ENCODE results near the gene CDK18.

Gene CDK18

GRCh38 chr1:205563927-205564441, 59.5 kb downstream of the CDK18 start:
- no peak for FAIRE-seq
- DNase-seq (ENCODE audit: extremely low spot score, insufficient read length, low read depth), result no peak

GRCh38 chr1:205565799-205566198, 61.3 kb downstream of the CDK18 start:
- FAIRE-seq, result no peak
- DNase-seq (ENCODE audit: extremely low spot score, insufficient read length, low read depth), result no peak

- DNase-seq (ENCODE audit: extremely low spot score, insufficient read length, low read depth), result no peak
- no peak for FAIRE-seq
Measured at GRCh38 chr1:205567716-205568115, 63.2 kb downstream of the CDK18 start.

GRCh38 chr1:205568135-205568468, 63.6 kb downstream of the CDK18 start:
- FAIRE-seq (no peak), DNase-seq (ENCODE audit: extremely low spot score, insufficient read length, low read depth) (no peak)

- no peak for DNase-seq (ENCODE audit: extremely low spot score, insufficient read length, low read depth)
- FAIRE-seq, result no peak
Measured at GRCh38 chr1:205568469-205569361, 64.2 kb downstream of the CDK18 start.

- no peak for FAIRE-seq
- no peak for DNase-seq (ENCODE audit: extremely low spot score, insufficient read length, low read depth)
Measured at GRCh38 chr1:205569411-205570172, 65.1 kb downstream of the CDK18 start.

- DNase-seq (ENCODE audit: extremely low spot score, insufficient read length, low read depth), result no peak
- no peak for FAIRE-seq
Measured at GRCh38 chr1:205570173-205570501, 65.7 kb downstream of the CDK18 start.

GRCh38 chr1:205570796-205571537, 66.5 kb downstream of the CDK18 start:
- no peak for FAIRE-seq
- no peak for DNase-seq (ENCODE audit: extremely low spot score, insufficient read length, low read depth)

- no peak for FAIRE-seq
- DNase-seq (ENCODE audit: extremely low spot score, insufficient read length, low read depth), result no peak
Measured at GRCh38 chr1:205571747-205572146, 67.3 kb downstream of the CDK18 start.

- FAIRE-seq (no peak), DNase-seq (ENCODE audit: extremely low spot score, insufficient read length, low read depth) (no peak)
Measured at GRCh38 chr1:205572421-205572820, 68.0 kb downstream of the CDK18 start.

GRCh38 chr1:205575294-205575885, 70.9 kb downstream of the CDK18 start:
- no peak for FAIRE-seq
- DNase-seq (ENCODE audit: extremely low spot score, insufficient read length, low read depth), result no peak

GRCh38 chr1:205576011-205576410, 71.5 kb downstream of the CDK18 start:
- DNase-seq (ENCODE audit: extremely low spot score, insufficient read length, low read depth), result no peak

GRCh38 chr1:205576805-205577761, 72.6 kb downstream of the CDK18 start:
- FAIRE-seq, result no peak
- no peak for DNase-seq (ENCODE audit: extremely low spot score, insufficient read length, low read depth)

More at GRCh38 chr1:205576011-205576410, 71.5 kb downstream of the CDK18 start:
- FAIRE-seq, result no peak

GRCh38 chr1:205577874-205578658, 73.6 kb downstream of the CDK18 start:
- DNase-seq (ENCODE audit: extremely low spot score, insufficient read length, low read depth) (no peak), FAIRE-seq (no peak)

GRCh38 chr1:205578780-205579571, 74.5 kb downstream of the CDK18 start:
- FAIRE-seq (no peak), DNase-seq (ENCODE audit: extremely low spot score, insufficient read length, low read depth) (no peak)

- DNase-seq (ENCODE audit: extremely low spot score, insufficient read length, low read depth) (no peak), FAIRE-seq (no peak)
Measured at GRCh38 chr1:205579711-205580110, 75.2 kb downstream of the CDK18 start.

- FAIRE-seq (no peak), DNase-seq (ENCODE audit: extremely low spot score, insufficient read length, low read depth) (no peak)
Measured at GRCh38 chr1:205580140-205580922, 75.9 kb downstream of the CDK18 start.

All from GM18507 (cell line).